Effector memory CD8-positive, alpha-beta T cell (primary cell): ENCODE data around the gene CDC14B.
A peak's percentile ranks its signal among the peaks of the same experiment; 100 is the strongest.

Experiments used
- ATAC-seq: fragments of 150-1000 bp; cut with Tn5 transposase; replicated peaks from 2 replicates; pipeline ENCODE4 v1.10.0; 2021; ENCODE audit warnings: mild to moderate bottlenecking, moderate library complexity
- DNase-seq, 3 experiments: peaks; one replicate each; pipeline ENCODE4 v3.0.0; 2021
- H3K27ac Mint-ChIP-seq, 2 donors: one replicate each; pipeline ENCODE4 v1.8.0; 2022; ENCODE audit warnings: mild to moderate bottlenecking in 2 of 2, mixed read lengths in 2 of 2, moderate library complexity in 2 of 2
- H3K27me3 Mint-ChIP-seq, 2 donors: one replicate each; pipeline ENCODE4 v1.8.0; 2022; ENCODE audit warnings: mixed read lengths in 2 of 2
- H3K36me3 Mint-ChIP-seq: one replicate; pipeline ENCODE4 v1.8.0; 2022; ENCODE audit warnings: mild to moderate bottlenecking, moderate library complexity, mixed read lengths; ENCODE audit not compliant: insufficient read depth
- H3K4me1 Mint-ChIP-seq, 2 donors: one replicate each; pipeline ENCODE4 v1.8.0; 2022; ENCODE audit warnings: low read depth in 2 of 2, mixed read lengths in 2 of 2
- H3K4me3 Mint-ChIP-seq, 2 donors: one replicate each; pipeline ENCODE4 v1.8.0; 2022; ENCODE audit warnings: mild to moderate bottlenecking in 2 of 2, mixed read lengths in 2 of 2, moderate library complexity in 2 of 2
- H3K9me3 Mint-ChIP-seq, 2 donors: one replicate each; pipeline ENCODE4 v1.8.0; 2022; ENCODE audit warnings: mixed read lengths in 2 of 2

CDC14B gene

GRCh38 chr9:96496368-96497116 lies 123.1 kb downstream of the CDC14B start:
- no peak for ATAC-seq
- Mint-ChIP-seq H3K9me3 (no peaks in the 10 kb centered on the region), H3K27ac (no peak overlapping the region), H3K4me3 (no peak overlapping the region), H3K27me3 (no peaks in the 10 kb centered on the region), H3K4me1 (peaks cover 0 to 9% of the 10 kb centered on the region in 2 donors), H3K36me3 (peaks cover 3% of the 10 kb centered on the region)
- DNase-seq, result no peak

DNA sequence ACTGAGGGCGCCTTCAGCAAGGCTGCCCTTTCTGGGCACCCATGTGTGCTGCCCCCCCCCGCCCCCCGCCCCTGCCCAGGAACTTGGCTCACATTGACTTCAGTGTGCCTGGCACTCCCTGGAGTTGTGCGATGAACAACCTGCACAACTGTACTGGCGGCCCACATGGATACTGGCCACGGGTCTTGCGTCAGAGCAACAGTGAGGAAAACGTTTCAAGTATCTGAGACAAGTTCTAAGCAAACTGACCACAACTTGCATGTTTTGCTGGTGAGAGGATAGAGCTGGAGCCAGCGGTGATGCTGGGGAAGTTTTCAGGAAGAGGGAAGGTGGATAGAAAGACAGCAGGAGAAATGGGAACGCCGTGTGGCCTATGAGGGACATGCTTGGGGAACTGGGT lies 124.3 kb downstream of the CDC14B start:
- no peak for ATAC-seq
- Mint-ChIP-seq H3K4me3 (no peak overlapping the region), H3K27ac (no peak overlapping the region), H3K27me3 (no peaks in the 10 kb centered on the region), H3K36me3 (peaks cover 14% of the 10 kb centered on the region), H3K9me3 (no peaks in the 10 kb centered on the region), H3K4me1 (peaks cover 0 to 9% of the 10 kb centered on the region in 2 donors)
- DNase-seq, result no peak

GRCh38 chr9:96494215-96494800 lies 125.3 kb downstream of the CDC14B start:
- Mint-ChIP-seq H3K4me3 (no peak overlapping the region), H3K27ac (peak overlapping the region in 1 of 2 donors; percentile 79), H3K36me3 (peaks cover 18% of the 10 kb centered on the region), H3K9me3 (no peaks in the 10 kb centered on the region), H3K27me3 (no peaks in the 10 kb centered on the region), H3K4me1 (peaks cover 0 to 9% of the 10 kb centered on the region in 2 donors)
- ATAC-seq, result no peak
- DNase-seq, result no peak

DNA sequence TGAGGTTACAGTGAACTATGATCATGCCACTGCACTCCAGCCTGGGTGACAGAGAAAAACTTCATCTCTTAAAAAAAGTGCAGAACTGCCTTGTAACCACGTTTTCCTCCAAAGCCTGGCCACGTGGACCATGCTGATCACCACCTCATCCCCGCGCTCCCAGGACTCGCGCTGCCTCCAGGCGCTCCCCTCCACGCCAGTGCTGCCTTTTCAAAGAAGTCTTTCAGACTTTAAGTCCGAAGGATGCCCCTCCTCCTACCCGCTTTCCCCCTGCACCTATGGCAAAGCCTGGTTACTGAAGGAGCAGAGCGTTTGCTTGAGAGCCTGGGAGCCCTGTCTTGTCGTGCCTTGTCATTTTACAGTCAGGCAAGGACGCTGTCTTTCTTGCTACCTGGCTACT lies 125.9 kb downstream of the CDC14B start:
- Mint-ChIP-seq H3K4me3 (no peak overlapping the region), H3K4me1 (peaks cover 0 to 7% of the 10 kb centered on the region in 2 donors), H3K27me3 (no peaks in the 10 kb centered on the region), H3K36me3 (peaks cover 18% of the 10 kb centered on the region), H3K27ac (peak overlapping the region in 1 of 2 donors; percentile 79), H3K9me3 (no peaks in the 10 kb centered on the region)
- no peak for DNase-seq
- no peak for ATAC-seq

GRCh38 chr9:96492993-96493531 lies 126.6 kb downstream of the CDC14B start:
- Mint-ChIP-seq H3K27me3 (no peaks in the 10 kb centered on the region), H3K9me3 (no peaks in the 10 kb centered on the region), H3K4me3 (no peak overlapping the region), H3K27ac (no peak overlapping the region), H3K4me1 (peaks cover 0 to 7% of the 10 kb centered on the region in 2 donors), H3K36me3 (peaks cover 18% of the 10 kb centered on the region)
- ATAC-seq (no peak), DNase-seq (no peak)

- DNase-seq (no peak), ATAC-seq (no peak)
- Mint-ChIP-seq H3K36me3 (peaks cover 24% of the 10 kb centered on the region), H3K4me3 (no peak overlapping the region), H3K27me3 (no peaks in the 10 kb centered on the region), H3K9me3 (no peaks in the 10 kb centered on the region), H3K27ac (peak overlapping the region in 1 of 2 donors; percentile 68), H3K4me1 (peaks cover 0 to 7% of the 10 kb centered on the region in 2 donors)
Measured at GRCh38 chr9:96491880-96492525, 127.6 kb downstream of the CDC14B start.

- H3K36me3 Mint-ChIP-seq, result peaks cover 25% of the 10 kb centered on the region
- H3K4me3 Mint-ChIP-seq, result no peak overlapping the region
- peak overlapping the region in 1 of 2 donors; percentile 68 for H3K27ac Mint-ChIP-seq
- peaks cover 0 to 7% of the 10 kb centered on the region in 2 donors for H3K4me1 Mint-ChIP-seq
- ATAC-seq, result no peak
- H3K27me3 Mint-ChIP-seq, result no peaks in the 10 kb centered on the region
- H3K9me3 Mint-ChIP-seq, result no peaks in the 10 kb centered on the region
- DNase-seq, result no peak
Measured at GRCh38 chr9:96491079-96491879, 128.4 kb downstream of the CDC14B start.

GRCh38 chr9:96490534-96491078 lies 129.0 kb downstream of the CDC14B start:
- H3K4me1 Mint-ChIP-seq, result peaks cover 0 to 7% of the 10 kb centered on the region in 2 donors
- ATAC-seq, result no peak
- peak overlapping the region in 1 of 2 donors; percentile 46 for H3K27ac Mint-ChIP-seq
- no peak overlapping the region for H3K4me3 Mint-ChIP-seq
- no peaks in the 10 kb centered on the region for H3K9me3 Mint-ChIP-seq
- DNase-seq, result no peak
- peaks cover 28% of the 10 kb centered on the region for H3K36me3 Mint-ChIP-seq
- H3K27me3 Mint-ChIP-seq, result no peaks in the 10 kb centered on the region

GRCh38 chr9:96489482-96489979 lies 130.1 kb downstream of the CDC14B start:
- H3K27me3 Mint-ChIP-seq, result no peaks in the 10 kb centered on the region
- H3K4me1 Mint-ChIP-seq, result peaks cover 0 to 5% of the 10 kb centered on the region in 2 donors
- no peaks in the 10 kb centered on the region for H3K9me3 Mint-ChIP-seq
- DNase-seq, result no peak
- H3K4me3 Mint-ChIP-seq, result no peak overlapping the region
- peaks cover 36% of the 10 kb centered on the region for H3K36me3 Mint-ChIP-seq
- ATAC-seq, result no peak
- no peak overlapping the region for H3K27ac Mint-ChIP-seq

- Mint-ChIP-seq H3K4me3 (no peak overlapping the region), H3K27me3 (no peaks in the 10 kb centered on the region), H3K4me1 (peaks cover 0 to 3% of the 10 kb centered on the region in 2 donors), H3K9me3 (no peaks in the 10 kb centered on the region), H3K36me3 (peaks cover 39% of the 10 kb centered on the region), H3K27ac (no peak overlapping the region)
- ATAC-seq (no peak), DNase-seq (no peak)
Measured at GRCh38 chr9:96487949-96488348, 131.7 kb downstream of the CDC14B start.

- Mint-ChIP-seq H3K4me3 (no peak overlapping the region), H3K36me3 (peaks cover 42% of the 10 kb centered on the region), H3K27ac (no peak overlapping the region), H3K9me3 (no peaks in the 10 kb centered on the region), H3K4me1 (peaks cover 0 to 3% of the 10 kb centered on the region in 2 donors), H3K27me3 (no peaks in the 10 kb centered on the region)
- ATAC-seq (no peak), DNase-seq (no peak)
Measured at GRCh38 chr9:96487029-96487396, 132.6 kb downstream of the CDC14B start.

DNA sequence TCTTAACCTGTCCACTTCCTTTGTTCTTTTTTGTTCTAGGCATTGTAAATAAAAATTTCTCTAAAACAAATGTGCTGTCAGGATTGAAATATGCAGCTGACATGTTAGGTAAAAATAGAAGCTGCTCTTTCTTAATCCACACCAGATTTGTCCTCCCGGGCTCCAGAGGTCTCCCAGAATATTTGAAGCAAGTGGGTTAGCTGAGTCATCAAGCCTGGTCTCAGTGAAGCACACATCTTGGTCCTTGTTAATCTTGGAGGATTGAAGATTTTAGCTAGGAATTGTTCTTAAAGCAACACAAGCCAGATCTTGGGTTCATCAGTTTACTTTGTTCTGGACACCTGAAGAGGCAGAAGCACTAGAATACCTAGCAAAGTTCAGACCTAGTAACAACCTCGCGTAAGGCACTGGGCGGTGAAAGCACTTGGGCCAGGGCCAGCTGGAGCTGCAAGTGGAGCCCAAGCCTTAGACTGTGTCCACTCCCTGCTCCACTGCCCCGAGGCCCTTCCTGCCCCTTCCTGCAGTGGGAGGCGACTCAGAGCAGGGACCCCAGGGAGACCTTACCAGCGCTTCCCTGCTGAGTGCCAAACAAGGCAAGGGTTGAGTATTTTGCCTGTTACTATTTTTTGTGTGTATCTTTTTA lies 133.1 kb downstream of the CDC14B start:
- no peak for DNase-seq
- Mint-ChIP-seq H3K36me3 (peaks cover 42% of the 10 kb centered on the region), H3K9me3 (no peaks in the 10 kb centered on the region), H3K27ac (no peak overlapping the region), H3K4me1 (no peaks in the 10 kb centered on the region), H3K27me3 (no peaks in the 10 kb centered on the region), H3K4me3 (no peak overlapping the region)
- ATAC-seq, result no peak
